Jurkat, Clone E6-1 (cell line): Measurements from ENCODE around the gene OR52K2.
"Not testable (repeated sequence)": the region's sequence is repeated elsewhere in the genome, so short reads cannot be mapped to it uniquely, and the experiment has no call there.

Experiments
- DNase-seq: peaks from one replicate; pipeline ENCODE4 v3.0.0-alpha.2; 2011; ENCODE audit warnings: low read depth, low spot score
- H3K4me3 ChIP-seq: 2 replicates; pipeline ENCODE4 v1.5.1; 2011; ENCODE audit warnings: mild to moderate bottlenecking, low read length, control low read depth, moderate library complexity

The OR52K2 gene

DNA sequence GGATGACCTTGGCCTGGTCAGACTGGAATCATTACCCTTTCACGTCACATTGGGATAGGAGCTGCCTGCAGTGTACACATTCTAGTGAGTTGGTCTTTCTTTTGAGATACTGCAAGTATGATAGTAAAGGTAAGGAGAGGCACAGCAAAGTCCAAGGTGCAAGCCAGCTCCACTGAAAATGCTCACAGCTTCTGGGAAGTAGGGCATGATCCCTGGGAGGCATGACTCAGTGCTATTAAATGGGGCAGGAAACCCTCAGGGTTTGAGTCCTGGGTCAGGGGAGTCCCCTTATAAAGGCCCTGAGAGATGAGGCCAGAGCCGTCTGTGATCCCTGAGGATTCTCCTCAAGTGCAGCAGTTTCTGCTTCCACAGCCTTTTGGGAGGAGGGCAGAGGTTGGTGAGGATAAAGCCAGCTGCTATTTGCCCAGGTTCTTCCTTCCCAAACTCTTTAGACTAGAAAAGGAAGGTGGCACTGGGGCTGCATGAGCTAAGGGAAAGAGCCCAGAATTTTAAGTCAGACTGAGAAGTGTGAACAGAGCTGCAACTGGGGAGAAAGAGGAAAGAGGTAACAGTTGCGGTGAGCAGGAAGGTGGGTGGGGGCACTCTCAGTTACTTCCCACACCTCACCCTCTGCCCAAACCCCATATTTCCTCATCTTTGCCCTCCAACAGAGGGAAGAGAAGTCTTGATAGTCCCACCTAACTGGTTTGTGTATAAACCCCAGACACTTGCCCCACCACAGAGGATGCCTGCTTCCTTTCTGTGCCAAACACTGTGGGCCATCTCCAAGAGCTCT is 18.9 kb downstream of the OR52K2 start:
- no peak for DNase-seq
- H3K4me3 ChIP-seq: no peak overlapping the region

DNA sequence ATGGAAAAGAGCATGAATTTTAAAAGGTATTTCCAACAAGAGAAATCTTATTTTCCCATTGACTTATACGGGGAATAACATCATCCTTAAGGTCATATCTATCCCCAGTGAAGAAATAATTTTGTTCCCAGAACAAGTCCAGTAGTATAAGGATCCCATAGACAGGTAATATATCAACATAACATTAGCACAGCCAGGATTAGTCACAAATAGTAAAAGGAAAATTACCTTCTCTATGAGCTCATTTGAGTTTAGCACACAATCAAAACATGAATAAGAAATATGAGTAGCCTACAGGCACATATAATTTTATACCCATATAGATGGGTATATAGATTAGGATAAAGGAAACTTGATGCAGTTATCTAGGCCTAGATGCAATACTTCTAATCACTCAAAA is 30.5 kb downstream of the OR52K2 start:
- H3K4me3 ChIP-seq: no peak overlapping the region

DNA sequence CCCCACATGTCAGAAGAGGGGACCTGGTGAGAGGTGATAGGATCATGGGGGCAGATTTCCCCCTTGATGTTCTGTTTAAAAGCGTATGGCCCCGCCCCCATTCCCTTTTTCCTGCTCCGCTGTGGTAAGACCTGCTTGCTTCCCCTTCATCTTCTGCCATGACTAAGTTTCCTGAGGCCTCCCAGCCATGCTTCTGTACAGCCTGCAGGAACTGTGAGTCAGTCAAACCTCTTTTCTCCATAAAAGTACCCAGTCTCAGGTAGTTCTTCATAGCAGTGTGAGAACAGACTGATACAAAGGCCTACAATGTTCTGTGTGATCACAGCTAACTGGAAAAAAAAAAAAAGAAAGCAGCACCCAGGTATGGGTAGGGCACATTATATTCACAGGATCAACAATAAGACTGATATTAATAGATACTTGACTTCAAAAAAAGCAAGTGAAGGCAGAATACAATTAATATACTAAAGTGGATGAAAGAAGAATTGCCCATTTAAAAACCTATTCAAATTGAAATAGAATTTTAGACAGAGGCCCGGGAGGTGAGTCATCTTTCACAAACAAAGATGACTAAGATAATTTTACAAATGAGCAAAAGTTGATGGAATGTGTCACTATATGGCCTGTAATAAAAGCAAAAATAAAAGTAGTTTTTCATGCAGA is 31.6 kb downstream of the OR52K2 start:
- DNase-seq: no peak
- no peak overlapping the region for H3K4me3 ChIP-seq

More for the DNA sequence above, 30.5 kb downstream of the OR52K2 start:
- no peak for DNase-seq

DNA sequence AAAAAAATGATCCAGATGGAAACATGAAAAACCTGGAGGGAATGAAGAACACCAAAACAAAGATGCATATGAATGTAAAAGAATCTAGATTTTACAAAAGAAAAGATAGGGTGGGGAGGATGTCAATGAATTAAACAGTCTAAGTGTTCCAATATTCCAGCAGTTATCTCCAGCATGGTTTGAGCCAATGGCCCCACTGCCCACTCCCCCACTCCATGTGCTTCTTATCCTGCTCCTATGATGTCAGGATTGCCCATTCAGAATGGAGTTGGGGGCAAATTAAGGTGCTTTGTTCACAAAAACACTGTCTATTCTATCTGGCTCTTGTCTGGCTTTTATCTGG is 32.1 kb downstream of the OR52K2 start:
- H3K4me3 ChIP-seq: no peak overlapping the region
- DNase-seq: no peak

DNA sequence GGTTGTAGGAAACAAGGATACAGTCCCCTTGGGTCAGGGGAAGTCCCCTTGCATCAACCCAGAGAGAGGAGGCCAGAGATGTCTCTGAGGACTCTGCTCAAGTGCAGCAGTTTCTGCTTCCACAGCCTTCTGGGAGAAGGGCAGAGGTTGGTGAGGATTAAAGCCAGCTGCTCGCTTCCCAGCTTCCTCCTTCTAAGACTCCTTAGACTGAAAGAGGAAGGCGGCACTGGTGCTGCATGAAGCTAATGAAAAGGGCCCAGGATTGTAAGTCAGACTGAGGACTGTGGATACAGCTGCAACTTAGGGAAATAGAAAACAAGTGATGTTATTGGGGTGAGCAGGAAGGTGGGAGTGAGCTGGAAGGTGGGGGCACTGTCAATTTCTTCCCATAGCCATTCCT is 33.4 kb downstream of the OR52K2 start, which contains the start of gene OR52K1:
TSS of gene OR52K1 (plus strand) at position 202 of the 400 bp plus-strand sequence. CDS start 6,255 bp downstream, outside the sequence.
- no peak within 1 kb of the TSS for H3K4me3 ChIP-seq
- no peak for DNase-seq

GRCh38 chr11:4484310-4484709 is 35.2 kb downstream of the OR52K2 start:
- DNase-seq: no peak
- H3K4me3 ChIP-seq: no peak overlapping the region

DNA sequence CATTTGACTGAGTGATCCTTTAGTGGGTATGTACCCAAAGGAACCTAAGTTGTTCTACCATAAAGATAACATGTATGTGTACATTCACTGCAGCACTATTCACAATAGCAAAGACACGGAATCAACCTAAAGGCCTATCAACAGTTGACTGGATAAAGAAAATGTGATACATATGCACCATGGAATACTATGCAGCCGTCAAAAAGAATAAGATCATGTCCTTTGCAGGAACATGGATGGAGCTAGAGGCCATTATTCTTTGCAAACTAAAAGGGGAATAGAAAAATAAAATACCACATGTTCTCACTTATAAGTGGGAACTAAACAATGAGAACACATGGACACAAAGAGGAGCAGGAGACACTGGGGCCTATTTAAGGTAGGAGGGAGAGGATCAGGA is 42.3 kb downstream of the OR52K2 start:
- not testable (repeated sequence) for DNase-seq, H3K4me3 ChIP-seq

DNA sequence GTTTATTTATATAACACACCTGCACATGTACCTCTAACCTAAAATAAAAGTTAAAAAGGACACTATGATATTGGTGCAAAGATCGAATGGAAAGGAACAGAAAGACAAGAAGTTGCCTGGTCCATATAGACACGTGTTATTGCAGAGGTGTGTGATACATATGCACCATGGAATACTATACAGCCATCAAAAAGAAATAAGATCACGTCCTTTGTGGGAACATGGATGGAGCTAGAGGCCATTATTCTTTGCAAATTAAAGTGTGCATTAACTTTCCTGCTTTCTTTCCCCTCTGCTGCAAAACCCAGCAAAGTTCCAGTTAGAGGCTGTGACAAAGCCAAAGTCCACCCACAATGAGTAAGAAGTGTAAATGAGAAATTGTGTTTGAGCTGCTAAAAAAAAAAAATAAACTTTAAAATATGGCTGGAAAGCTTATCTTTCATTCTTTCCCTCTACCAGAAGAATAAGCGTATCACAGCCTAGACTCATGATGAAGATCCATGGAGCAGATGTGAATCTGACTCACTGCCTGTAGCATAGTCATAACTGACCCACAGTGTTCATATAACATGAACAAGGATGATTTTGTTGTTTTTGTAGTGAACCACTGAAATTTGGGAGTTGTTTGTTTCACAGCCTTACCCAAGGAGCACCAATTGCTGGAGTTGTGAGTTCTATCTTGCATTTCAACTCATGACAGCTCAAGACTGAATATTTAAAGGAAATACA is 42.9 kb downstream of the OR52K2 start:
- no peak for DNase-seq
- H3K4me3 ChIP-seq: no peak overlapping the region

DNA sequence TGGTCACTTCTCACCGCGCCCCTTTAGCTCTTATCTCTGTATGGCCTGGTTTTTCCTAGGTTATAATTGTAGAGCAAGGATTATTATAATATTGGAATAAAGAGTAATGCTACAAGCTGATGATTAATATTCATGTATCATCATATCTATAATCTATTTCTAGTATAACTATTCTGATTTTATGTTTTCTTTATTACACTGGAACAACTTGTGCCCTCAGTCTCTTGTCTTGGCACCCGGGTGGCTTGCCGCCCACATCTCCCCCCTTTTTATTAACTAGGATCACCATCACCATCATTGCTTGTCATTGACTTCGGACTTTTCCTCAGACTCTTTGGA is 44.4 kb downstream of the OR52K2 start:
- no peak for DNase-seq
- no peak overlapping the region for H3K4me3 ChIP-seq

DNA sequence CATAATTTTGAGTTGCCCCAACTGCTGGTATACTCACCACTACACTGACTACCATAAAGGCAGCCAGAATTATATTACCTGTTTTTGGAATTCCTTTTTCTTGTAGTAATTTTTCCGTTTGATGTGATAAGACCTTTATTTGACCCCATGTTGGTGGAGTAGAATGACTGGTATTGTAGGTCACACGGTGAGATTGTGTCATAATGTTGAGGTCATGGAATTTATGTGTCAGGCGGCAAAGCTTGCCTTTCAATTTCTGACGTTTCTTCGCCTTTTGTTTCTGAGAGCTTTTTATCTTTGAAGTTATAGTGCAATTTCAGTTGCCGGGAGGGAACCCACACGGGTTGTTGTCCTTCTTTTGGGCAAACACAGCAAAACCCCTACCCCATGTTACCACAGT is 46.4 kb downstream of the OR52K2 start:
- DNase-seq: no peak
- no peak overlapping the region for H3K4me3 ChIP-seq

DNA sequence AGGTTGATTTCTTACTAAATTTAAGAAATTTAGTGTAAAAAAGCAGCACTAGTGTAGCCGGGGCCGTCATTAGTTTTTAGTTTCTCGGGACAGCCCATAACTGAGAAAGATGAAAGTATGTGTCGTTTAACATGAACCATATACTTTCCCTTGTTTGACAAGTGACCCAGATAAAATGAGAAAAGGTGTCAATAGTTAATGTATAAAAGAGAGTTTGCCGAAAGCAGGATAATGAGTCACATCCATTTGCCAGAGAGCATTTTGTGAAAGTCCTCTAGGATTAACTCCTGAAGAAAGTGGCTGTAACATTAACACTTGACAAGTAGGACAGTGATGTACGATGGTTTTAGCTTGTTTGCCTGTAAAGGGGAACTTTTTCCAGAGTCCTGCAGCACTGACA is 46.9 kb downstream of the OR52K2 start:
- DNase-seq: no peak
- H3K4me3 ChIP-seq: no peak overlapping the region

- H3K4me3 ChIP-seq: no peak overlapping the region
- no peak for DNase-seq
Observed at GRCh38 chr11:4496557-4497248, 47.6 kb downstream of the OR52K2 start.
